A549 (cell line): ENCODE measurements around the gene CSAD.
A peak's percentile ranks its signal among the peaks of the same experiment; 100 is the strongest.

Source experiments
- CHD4 ChIP-seq: fragments of 200-600 bp; sonication (generic); IDR thresholded peaks from 2 replicates; pipeline ENCODE4 v1.6.1; 2016; ENCODE audit warnings: antibody characterized with exemption, mild to moderate bottlenecking, borderline replicate concordance
- EHMT2 ChIP-seq: fragments of 200-600 bp; sonication (generic); IDR thresholded peaks from 2 replicates; pipeline ENCODE4 v1.6.1; 2016; ENCODE audit warnings: antibody characterized with exemption, low read depth, mild to moderate bottlenecking, moderate library complexity
- EP300 ChIP-seq, 2 experiments: fragments of >200 bp; sonication (Bioruptor Twin); formaldehyde crosslinking; IDR thresholded peaks; 2 replicates in 1 of 2; 3 replicates in 1 of 2; pipeline ENCODE4 v1.6.1; 2016 to 2017
- GATA3 ChIP-seq: IDR thresholded peaks from 2 replicates; pipeline ENCODE4 v1.6.1; 2012; ENCODE audit warnings: borderline replicate concordance
- HEYL ChIP-seq: fragments of 250-450 bp; sonication (Bioruptor Pico); IDR thresholded peaks from 2 replicates; pipeline ENCODE4 v1.8.0; 2021; ENCODE audit warnings: mild to moderate bottlenecking, moderate library complexity
- KDM1A ChIP-seq: fragments of 200-600 bp; sonication (generic); IDR thresholded peaks from 2 replicates; pipeline ENCODE4 v1.6.1; 2016; ENCODE audit warnings: low read depth, mild to moderate bottlenecking
- MAZ ChIP-seq: fragments of 150-350 bp; IDR thresholded peaks from 2 replicates; pipeline ENCODE4 v1.6.1; 2014; ENCODE audit warnings: antibody characterized with exemption, low read depth, low read length, borderline replicate concordance
- MYC ChIP-seq: IDR thresholded peaks from 2 replicates; pipeline ENCODE4 v1.6.1; 2012; ENCODE audit warnings: mild to moderate bottlenecking, inconsistent platforms, low read length, improper control_type of control experiment, borderline replicate concordance
- POLR2A ChIP-seq: IDR thresholded peaks from 2 replicates; pipeline ENCODE4 v1.6.1; 2012; ENCODE audit warnings: mild to moderate bottlenecking, low read length
- RAD21 ChIP-seq, 2 experiments: fragments of >200 bp in 1 of 2; sonication (Bioruptor Twin) in 1 of 2; formaldehyde crosslinking in 1 of 2; IDR thresholded peaks in 1 of 2; conservative IDR thresholded peaks in 1 of 2; 2 replicates in 1 of 2; 3 replicates in 1 of 2; pipeline ENCODE4 v1.6.1; 2012 to 2018; ENCODE audit warnings: inconsistent platforms in 1 of 2
- SMC3 ChIP-seq: fragments of >200 bp; sonication (Bioruptor Twin); formaldehyde crosslinking; IDR thresholded peaks from 3 replicates; pipeline ENCODE4 v1.6.1; 2018; ENCODE audit warnings: inconsistent platforms
- USF2 ChIP-seq: fragments of 450-650 bp; IDR thresholded peaks from 2 replicates; pipeline ENCODE4 v1.6.1; 2014; ENCODE audit warnings: antibody characterized with exemption
- TF ChIP-seq, protein P1 (sequence below): fragments of >200 bp; sonication (Bioruptor Twin); formaldehyde crosslinking; IDR thresholded peaks from 3 replicates; pipeline ENCODE4 v1.5.1; 2016

GRCh38 chr12:53190108-53190729, 9.5 kb upstream of the CSAD start:
- no peak for TF ChIP-seq EHMT2
- TF ChIP-seq, protein P1, sequence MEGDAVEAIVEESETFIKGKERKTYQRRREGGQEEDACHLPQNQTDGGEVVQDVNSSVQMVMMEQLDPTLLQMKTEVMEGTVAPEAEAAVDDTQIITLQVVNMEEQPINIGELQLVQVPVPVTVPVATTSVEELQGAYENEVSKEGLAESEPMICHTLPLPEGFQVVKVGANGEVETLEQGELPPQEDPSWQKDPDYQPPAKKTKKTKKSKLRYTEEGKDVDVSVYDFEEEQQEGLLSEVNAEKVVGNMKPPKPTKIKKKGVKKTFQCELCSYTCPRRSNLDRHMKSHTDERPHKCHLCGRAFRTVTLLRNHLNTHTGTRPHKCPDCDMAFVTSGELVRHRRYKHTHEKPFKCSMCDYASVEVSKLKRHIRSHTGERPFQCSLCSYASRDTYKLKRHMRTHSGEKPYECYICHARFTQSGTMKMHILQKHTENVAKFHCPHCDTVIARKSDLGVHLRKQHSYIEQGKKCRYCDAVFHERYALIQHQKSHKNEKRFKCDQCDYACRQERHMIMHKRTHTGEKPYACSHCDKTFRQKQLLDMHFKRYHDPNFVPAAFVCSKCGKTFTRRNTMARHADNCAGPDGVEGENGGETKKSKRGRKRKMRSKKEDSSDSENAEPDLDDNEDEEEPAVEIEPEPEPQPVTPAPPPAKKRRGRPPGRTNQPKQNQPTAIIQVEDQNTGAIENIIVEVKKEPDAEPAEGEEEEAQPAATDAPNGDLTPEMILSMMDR: peak; percentile 78
- no peak for TF ChIP-seq HEYL (CRISPR knock-in tag)
- TF ChIP-seq RAD21 (conservative IDR thresholded peaks at IDR 0.05 in 1 of 2, IDR thresholded peaks at IDR 0.05 in 1 of 2): peak; percentile 65 to 66; a peak in 4 of 5 replicates
- peak; percentile 82 for TF ChIP-seq SMC3
- TF ChIP-seq CHD4: no peak
- TF ChIP-seq GATA3: no peak
- no peak for TF ChIP-seq POLR2A
- no peak for TF ChIP-seq MAZ
- TF ChIP-seq KDM1A: no peak
- TF ChIP-seq MYC: no peak
- no peak for TF ChIP-seq EP300 (IDR thresholded peaks at IDR 0.05)
- no peak for TF ChIP-seq USF2
